OCI-LY1 (cell line): ENCODE measurements around the gene ZNF407.

ENCODE experiments used
- CTCF ChIP-seq: fragments of 200-600 bp; sonication (generic), shearing (Covaris generic); IDR thresholded peaks from 2 replicates; pipeline ENCODE4 v1.5.1; 2017; ENCODE audit warnings: mild to moderate bottlenecking, antibody characterized with exemption, low read length, moderate library complexity, mixed read lengths
- EZH2 ChIP-seq: fragments of 200-600 bp; sonication (generic), shearing (Covaris generic); IDR thresholded peaks from 2 replicates; pipeline ENCODE4 v1.8.0; 2017; ENCODE audit warnings: borderline replicate concordance, mixed run types, mild to moderate bottlenecking, antibody characterized with exemption, low read length, moderate library complexity, mixed read lengths

GRCh38 chr18:74623047-74623816 is 25.6 kb downstream of the ZNF407 start:
- TF ChIP-seq CTCF: peak; percentile 54
- TF ChIP-seq EZH2: no peak
